Measurements from ENCODE around the gene SEPHS1.
"Not testable (repeated sequence)": the region's sequence is repeated elsewhere in the genome, so short reads cannot be mapped to it uniquely, and the experiment has no call there.

SEPHS1 gene

GRCh38 chr10:13284050-13284449, 64.0 kb downstream of the SEPHS1 start:
- TF ChIP-seq, protein P1, sequence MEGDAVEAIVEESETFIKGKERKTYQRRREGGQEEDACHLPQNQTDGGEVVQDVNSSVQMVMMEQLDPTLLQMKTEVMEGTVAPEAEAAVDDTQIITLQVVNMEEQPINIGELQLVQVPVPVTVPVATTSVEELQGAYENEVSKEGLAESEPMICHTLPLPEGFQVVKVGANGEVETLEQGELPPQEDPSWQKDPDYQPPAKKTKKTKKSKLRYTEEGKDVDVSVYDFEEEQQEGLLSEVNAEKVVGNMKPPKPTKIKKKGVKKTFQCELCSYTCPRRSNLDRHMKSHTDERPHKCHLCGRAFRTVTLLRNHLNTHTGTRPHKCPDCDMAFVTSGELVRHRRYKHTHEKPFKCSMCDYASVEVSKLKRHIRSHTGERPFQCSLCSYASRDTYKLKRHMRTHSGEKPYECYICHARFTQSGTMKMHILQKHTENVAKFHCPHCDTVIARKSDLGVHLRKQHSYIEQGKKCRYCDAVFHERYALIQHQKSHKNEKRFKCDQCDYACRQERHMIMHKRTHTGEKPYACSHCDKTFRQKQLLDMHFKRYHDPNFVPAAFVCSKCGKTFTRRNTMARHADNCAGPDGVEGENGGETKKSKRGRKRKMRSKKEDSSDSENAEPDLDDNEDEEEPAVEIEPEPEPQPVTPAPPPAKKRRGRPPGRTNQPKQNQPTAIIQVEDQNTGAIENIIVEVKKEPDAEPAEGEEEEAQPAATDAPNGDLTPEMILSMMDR (IDR thresholded peaks at IDR 0.05; ENCODE audit: low read depth, low read length): no peak
- no peak for DNase-seq (ENCODE audit: extremely low read depth, low read depth)

- not testable (repeated sequence) for DNase-seq (ENCODE audit: extremely low read depth, low read depth)
Measured at GRCh38 chr10:13282348-13282747, 65.7 kb downstream of the SEPHS1 start.

DNA sequence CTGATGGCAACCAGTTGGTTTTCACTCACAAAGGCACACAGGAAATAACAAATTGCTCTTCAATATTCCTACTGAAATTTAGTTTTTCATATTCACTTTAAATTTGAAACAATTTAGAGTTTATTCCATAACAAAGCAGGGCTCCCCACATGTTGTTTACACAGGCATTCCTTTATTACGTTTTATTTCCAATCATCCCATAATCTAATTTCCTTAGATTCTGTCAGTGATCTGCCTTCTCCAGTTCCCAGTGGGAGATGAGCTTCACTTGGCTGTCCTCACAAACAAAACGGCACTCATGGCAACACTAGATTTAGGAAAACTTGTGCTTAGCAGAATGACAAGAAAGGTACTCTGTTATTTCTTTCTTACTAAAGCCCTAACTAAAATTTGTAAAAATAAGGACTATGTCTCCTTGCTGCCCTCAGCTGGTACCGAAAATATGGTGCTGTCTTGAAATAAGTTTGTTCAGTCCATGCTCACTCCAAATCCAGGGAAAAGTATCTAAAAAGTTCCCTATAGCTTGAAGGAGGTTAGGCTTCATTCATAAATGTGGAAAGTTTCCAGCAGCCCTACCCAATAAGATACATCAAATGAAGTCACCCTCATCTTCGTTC, 71.2 kb downstream of the SEPHS1 start:
- DNase-seq (ENCODE audit: extremely low read depth, low read depth): no peak
- TF ChIP-seq, protein P1 (IDR thresholded peaks at IDR 0.05; ENCODE audit: low read depth, low read length): peak; percentile 21

DNA sequence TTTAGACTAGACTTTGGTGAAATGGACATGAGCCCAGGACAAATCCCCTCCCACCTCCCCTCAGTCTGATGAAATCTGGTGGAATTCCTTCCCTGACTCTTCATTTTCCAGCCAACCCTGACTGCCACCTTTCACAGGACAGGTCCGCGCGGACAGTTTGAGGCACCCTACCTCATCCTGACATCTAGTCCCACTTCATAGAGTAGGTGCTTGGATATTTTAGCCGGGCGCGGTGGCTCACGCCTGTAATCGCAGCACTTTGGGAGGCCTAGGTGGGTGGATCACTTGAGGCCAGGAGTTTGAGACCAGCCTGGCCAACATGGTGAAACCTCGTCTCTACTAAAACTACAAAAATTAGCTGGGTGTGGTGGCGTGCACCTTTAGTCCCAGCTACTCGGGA, 71.9 kb downstream of the SEPHS1 start:
- not testable (repeated sequence) for DNase-seq (ENCODE audit: extremely low read depth, low read depth)

DNA sequence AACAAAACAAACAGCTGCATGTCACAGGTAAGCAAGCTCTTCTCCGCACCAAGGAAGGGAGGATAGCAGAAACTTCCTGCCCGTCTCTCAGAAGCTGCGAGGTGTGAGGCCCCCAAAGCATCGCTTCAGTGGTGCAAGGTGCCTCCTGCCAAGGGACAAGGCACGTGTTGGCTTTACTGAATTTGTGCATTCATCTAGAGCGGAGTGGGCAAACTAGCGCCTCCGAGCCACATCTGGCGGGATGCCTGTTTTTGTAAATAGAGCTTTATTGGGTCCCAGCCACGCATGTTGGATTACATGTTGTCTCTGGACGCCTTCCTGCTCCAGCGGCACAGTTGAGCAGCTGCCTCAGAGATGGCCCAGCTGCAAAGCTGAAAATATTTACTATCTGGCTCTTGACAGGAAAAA, 75.9 kb downstream of the SEPHS1 start:
- TF ChIP-seq, protein P1 (IDR thresholded peaks at IDR 0.05; ENCODE audit: low read depth, low read length): no peak
- DNase-seq (ENCODE audit: extremely low read depth, low read depth): peak; percentile 5

- TF ChIP-seq, protein P1 (IDR thresholded peaks at IDR 0.05; ENCODE audit: low read depth, low read length): peak; percentile 23
- no peak for DNase-seq (ENCODE audit: extremely low read depth, low read depth)
Measured at GRCh38 chr10:13271552-13272163, 76.4 kb downstream of the SEPHS1 start.

GRCh38 chr10:13270877-13271551, 77.1 kb downstream of the SEPHS1 start:
- TF ChIP-seq, protein P1 (IDR thresholded peaks at IDR 0.05; ENCODE audit: low read depth, low read length): no peak
- no peak for DNase-seq (ENCODE audit: extremely low read depth, low read depth)

DNA sequence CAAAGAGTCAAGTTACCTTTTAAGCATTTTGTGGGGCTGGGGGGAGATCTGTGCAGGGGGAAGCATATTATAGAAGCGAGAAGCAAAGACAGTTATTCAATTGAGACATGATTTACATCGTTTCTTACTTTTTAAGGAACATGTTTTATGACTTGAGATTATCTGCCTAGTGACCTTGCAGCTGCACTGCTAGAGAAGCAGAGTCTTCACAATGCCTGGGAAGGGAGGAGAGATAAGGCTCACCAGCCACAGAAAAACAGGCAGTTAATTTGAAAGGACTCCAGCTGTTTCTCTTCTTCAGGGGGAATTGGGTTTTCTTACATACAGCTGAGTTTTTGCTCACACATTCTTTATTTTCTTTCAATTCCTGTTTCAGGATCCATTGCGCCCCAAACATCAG, 79.3 kb downstream of the SEPHS1 start:
- TF ChIP-seq, protein P1 (IDR thresholded peaks at IDR 0.05; ENCODE audit: low read depth, low read length): no peak
- no peak for DNase-seq (ENCODE audit: extremely low read depth, low read depth)

Measured in AG09319 (cell line).